Astrocyte of the cerebellum (primary cell): ENCODE measurements around the gene CHRDL2.
A peak's percentile ranks its signal among the peaks of the same experiment; 100 is the strongest.

Experiments used
- DNase-seq: peaks from one replicate; pipeline ENCODE4 v3.0.0-alpha.2; 2011; ENCODE audit warnings: low read depth
- H3K4me3 ChIP-seq: 2 replicates; pipeline ENCODE4 v1.5.1; 2011; ENCODE audit warnings: mild to moderate bottlenecking, low read depth, low read length, moderate library complexity
- CTCF ChIP-seq: IDR thresholded peaks from 2 replicates; pipeline ENCODE4 v1.5.1; 2012; ENCODE audit warnings: low read length, low read depth, moderate library complexity, mild to moderate bottlenecking; ENCODE audit errors: missing control alignments
- in situ Hi-C: cut with HindIII; loops from 2 replicates; pipeline ENCODE4 v1.10.0; 2017; ENCODE audit warnings: low sequenced_read_pairs

Gene CHRDL2

GRCh38 chr11:74736031-74736430 is 4.8 kb upstream of the CHRDL2 start:
- no peak for TF ChIP-seq CTCF
- in situ Hi-C loops: no loop called here

GRCh38 chr11:74735365-74735928 is 4.2 kb upstream of the CHRDL2 start:
- in situ Hi-C loops: no loop called here
- H3K4me3 ChIP-seq: no peak overlapping the region
- no peak for TF ChIP-seq CTCF
- DNase-seq: no peak

More at GRCh38 chr11:74736031-74736430, 4.8 kb upstream of the CHRDL2 start:
- no peak overlapping the region for H3K4me3 ChIP-seq
- no peak for DNase-seq

GRCh38 chr11:74734559-74734925 is 3.3 kb upstream of the CHRDL2 start:
- no peak for DNase-seq
- in situ Hi-C loops: no loop called here
- no peak for TF ChIP-seq CTCF
- H3K4me3 ChIP-seq: no peak overlapping the region

GRCh38 chr11:74730571-74731260 is 510 bp downstream of the CHRDL2 start:
- in situ Hi-C loops: no loop called here
- peak overlapping the region; percentile 3 for H3K4me3 ChIP-seq
- no peak for DNase-seq
- TF ChIP-seq CTCF: no peak

GRCh38 chr11:74729397-74729796 is 1.8 kb downstream of the CHRDL2 start:
- DNase-seq: no peak
- in situ Hi-C loops: loop anchor here (5.0 kb wide), 1 partner anchor 112 kb away; no protein-coding TSS in a partner anchor
- no peak for TF ChIP-seq CTCF
- no peak overlapping the region for H3K4me3 ChIP-seq

GRCh38 chr11:74726547-74727182 is 4.6 kb downstream of the CHRDL2 start:
- in situ Hi-C loops: loop anchor here (5.0 kb wide), 1 partner anchor 109 kb away; no protein-coding TSS in a partner anchor
- TF ChIP-seq CTCF: peak; percentile 96
- H3K4me3 ChIP-seq: no peak overlapping the region
- DNase-seq: peak; percentile 39
